A673 (cell line): ENCODE data around the gene GPC6. TPM values are rescaled to one million over a fixed set of nuclear protein-coding genes. Genes with fewer than 3 reads are reported as not detected.

Source experiments
- BruUV-seq: library from RNA; stranded (reverse); fragments of 400-500 nt; replicated peaks from 2 replicates; lab custom pipeline; 2021; lab: Mats Ljungman, UMichigan
- CTCF ChIA-PET: fragments of 300-600 bp; sonication (Branson Sonifier 250); formaldehyde crosslinking; loops from one replicate; lab custom pipeline; 2022; ENCODE audit warnings: antibody characterized with exemption; lab: Charles Lee
- POLR2A ChIA-PET: fragments of 300-600 bp; sonication (Branson Sonifier 250); formaldehyde crosslinking; loops from one replicate; lab custom pipeline; 2022; ENCODE audit warnings: antibody characterized with exemption; ENCODE audit not compliant: low non-redundant PET; lab: Charles Lee
- DNase-seq: peaks from one replicate; pipeline ENCODE4 v3.0.0-alpha.2; 2015; ENCODE audit warnings: low spot score
- H3K27ac ChIP-seq: fragments of 200-600 bp; sonication (generic); 2 replicates; pipeline ENCODE4 v1.5.1; 2016; ENCODE audit warnings: mixed run types, low read depth, mild to moderate bottlenecking, mixed read lengths, antibody characterized with exemption, low read length; ENCODE audit not compliant: poor library complexity, severe bottlenecking
- H3K27me3 ChIP-seq: fragments of 200-600 bp; sonication (generic); replicated peaks from 2 replicates; pipeline ENCODE4 v1.6.1; 2017; ENCODE audit warnings: mixed run types, low read depth, mild to moderate bottlenecking, mixed read lengths, antibody characterized with exemption, low read length; ENCODE audit not compliant: insufficient read depth, poor library complexity
- H3K36me3 ChIP-seq: fragments of 200-600 bp; sonication (generic); 2 replicates; pipeline ENCODE4 v1.6.1; 2016; ENCODE audit warnings: mixed run types, mild to moderate bottlenecking, mixed read lengths, antibody characterized with exemption, low read length; ENCODE audit not compliant: insufficient read depth, poor library complexity, severe bottlenecking
- H3K4me1 ChIP-seq: fragments of 200-600 bp; sonication (generic); 2 replicates; pipeline ENCODE4 v1.6.1; 2017; ENCODE audit warnings: mixed run types, mild to moderate bottlenecking, mixed read lengths, antibody characterized with exemption, low read length; ENCODE audit not compliant: insufficient read depth, poor library complexity, severe bottlenecking
- H3K4me3 ChIP-seq: fragments of 200-600 bp; sonication (generic); 2 replicates; pipeline ENCODE4 v1.5.1; 2016; ENCODE audit warnings: low read depth, mixed run types, mild to moderate bottlenecking, mixed read lengths, low read length; ENCODE audit not compliant: poor library complexity, severe bottlenecking
- H3K9me3 ChIP-seq: fragments of 200-600 bp; sonication (generic); 2 replicates; pipeline ENCODE4 v1.6.1; 2016; ENCODE audit warnings: mixed run types, low read depth, mild to moderate bottlenecking, mixed read lengths, antibody characterized with exemption, low read length; ENCODE audit not compliant: poor library complexity, severe bottlenecking
- CTCF ChIP-seq: fragments of 300-800, 200-600 bp; sonication (generic); conservative IDR thresholded peaks from 2 replicates; pipeline ENCODE4 v1.5.1; 2017; ENCODE audit warnings: low read depth, mild to moderate bottlenecking, antibody characterized with exemption, low read length, moderate library complexity, mixed read lengths
- EZH2 ChIP-seq: fragments of 200-600 bp; sonication (generic); IDR thresholded peaks from 2 replicates; pipeline ENCODE4 v1.6.1; 2017; ENCODE audit warnings: borderline replicate concordance, low read depth, mild to moderate bottlenecking, mixed read lengths, antibody characterized with exemption, low read length; ENCODE audit not compliant: poor library complexity, severe bottlenecking
- intact Hi-C: fragments of 100-400 bp; cut with micrococcal nuclease; formaldehyde crosslinking; loops from one replicate; pipeline ENCODE4 v1.10.0; 2022; ENCODE audit not compliant: unreplicated experiment
- total RNA-seq: library from RNA; stranded (reverse); gene quantifications from 2 replicates; pipeline ENCODE4 v1.2.3, GENCODE V29; 2021

The GPC6 gene
- total RNA-seq, 1 experiment from 2014 or later, result 23.3 TPM

- Histone ChIP-seq H3K27me3 (no peaks in the 10 kb centered on the region), H3K4me3 (no peak overlapping the region), H3K36me3 (no peaks in the 10 kb centered on the region), H3K4me1 (peaks cover 36% of the 10 kb centered on the region), H3K27ac (no peak overlapping the region), H3K9me3 (no peaks in the 10 kb centered on the region)
- BruUV-seq, result no TSS peak
- intact Hi-C loops, result no loop called here
- CTCF ChIA-PET, result no interaction called here
- no peak for DNase-seq
- POLR2A ChIA-PET, result no interaction called here
- TF ChIP-seq CTCF (no peak), EZH2 (no peak)
These were observed 1085.3 kb downstream of the GPC6 start for GRCh38 chr13:94311893-94312292.

- POLR2A ChIA-PET, result interaction anchor here (0.6 kb wide), 1 partner anchor 561 kb away, joined by 3 read pairs; no protein-coding TSS in a partner anchor
- intact Hi-C loops, result no loop called here
These were observed 1086.1 kb downstream of the GPC6 start for GRCh38 chr13:94312511-94313216.

GRCh38 chr13:94313321-94313910, 1086.8 kb downstream of the GPC6 start:
- Histone ChIP-seq H3K9me3 (no peaks in the 10 kb centered on the region), H3K4me1 (peaks cover 44% of the 10 kb centered on the region), H3K27me3 (no peaks in the 10 kb centered on the region), H3K36me3 (no peaks in the 10 kb centered on the region), H3K27ac (no peak overlapping the region), H3K4me3 (no peak overlapping the region)
- no peak for TF ChIP-seq EZH2
- no peak for TF ChIP-seq CTCF
- intact Hi-C loops, result no loop called here
- no TSS peak for BruUV-seq
- CTCF ChIA-PET, result no interaction called here
- DNase-seq, result no peak
- POLR2A ChIA-PET, result interaction anchor here (0.6 kb wide), 1 partner anchor 562 kb away, joined by 3 read pairs; no protein-coding TSS in a partner anchor

More at GRCh38 chr13:94312511-94313216, 1086.1 kb downstream of the GPC6 start:
- H3K4me3 ChIP-seq, result no peak overlapping the region
- BruUV-seq, result no TSS peak
- H3K36me3 ChIP-seq, result no peaks in the 10 kb centered on the region
- peak overlapping the region; percentile 8 for H3K27ac ChIP-seq
- H3K4me1 ChIP-seq, result peaks cover 43% of the 10 kb centered on the region
- no peak for TF ChIP-seq CTCF
- no peak for TF ChIP-seq EZH2
- CTCF ChIA-PET, result no interaction called here
- DNase-seq, result peak; percentile 49
- H3K9me3 ChIP-seq, result no peaks in the 10 kb centered on the region
- H3K27me3 ChIP-seq, result no peaks in the 10 kb centered on the region
